ENCODE data around the gene NEK4. TPM values are rescaled to one million over a fixed set of nuclear protein-coding genes. Genes with fewer than 3 reads are reported as not detected.

Gene NEK4
- total and polyA plus RNA-seq, 7 donors: 4.7 to 22.2 (median 15.3) TPM

DNA sequence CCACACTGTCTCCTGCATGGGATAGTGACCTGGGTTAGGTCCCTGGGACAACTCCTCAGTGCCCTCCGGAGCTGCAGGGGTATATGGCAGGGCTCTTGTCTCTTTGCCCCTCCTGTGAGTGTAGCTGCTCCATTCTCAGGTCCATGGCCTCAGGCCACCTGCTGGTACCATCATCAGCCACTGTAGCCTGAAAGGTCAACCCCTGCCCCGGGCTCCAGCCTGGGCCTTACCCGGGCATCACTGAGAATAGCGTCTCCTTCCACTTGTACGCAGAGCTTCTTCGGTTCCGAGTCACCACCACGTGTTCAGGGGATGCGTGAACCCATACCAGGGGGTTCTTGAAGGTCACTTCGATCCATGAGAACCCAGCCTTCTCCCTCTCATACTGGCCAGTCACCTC is 45.9 kb upstream of the NEK4 start:
- intact Hi-C loops (cut with DNase I): no loop called here
- Histone ChIP-seq H3K4me3 (no peak overlapping the region), H3K27me3 (ENCODE audit: insufficient read depth in 3 of 3, low read length in 2 of 3) (no peaks in the 10 kb centered on the region), H3K36me3 (ENCODE audit: insufficient read depth in 1 of 2, low read depth in 1 of 2) (peaks cover 0 to 88% of the 10 kb centered on the region in 2 donors), H3K27ac (no peak overlapping the region), H3K9me3 (no peaks in the 10 kb centered on the region), H3K4me1 (no peaks in the 10 kb centered on the region)
- TF ChIP-seq, protein P1, sequence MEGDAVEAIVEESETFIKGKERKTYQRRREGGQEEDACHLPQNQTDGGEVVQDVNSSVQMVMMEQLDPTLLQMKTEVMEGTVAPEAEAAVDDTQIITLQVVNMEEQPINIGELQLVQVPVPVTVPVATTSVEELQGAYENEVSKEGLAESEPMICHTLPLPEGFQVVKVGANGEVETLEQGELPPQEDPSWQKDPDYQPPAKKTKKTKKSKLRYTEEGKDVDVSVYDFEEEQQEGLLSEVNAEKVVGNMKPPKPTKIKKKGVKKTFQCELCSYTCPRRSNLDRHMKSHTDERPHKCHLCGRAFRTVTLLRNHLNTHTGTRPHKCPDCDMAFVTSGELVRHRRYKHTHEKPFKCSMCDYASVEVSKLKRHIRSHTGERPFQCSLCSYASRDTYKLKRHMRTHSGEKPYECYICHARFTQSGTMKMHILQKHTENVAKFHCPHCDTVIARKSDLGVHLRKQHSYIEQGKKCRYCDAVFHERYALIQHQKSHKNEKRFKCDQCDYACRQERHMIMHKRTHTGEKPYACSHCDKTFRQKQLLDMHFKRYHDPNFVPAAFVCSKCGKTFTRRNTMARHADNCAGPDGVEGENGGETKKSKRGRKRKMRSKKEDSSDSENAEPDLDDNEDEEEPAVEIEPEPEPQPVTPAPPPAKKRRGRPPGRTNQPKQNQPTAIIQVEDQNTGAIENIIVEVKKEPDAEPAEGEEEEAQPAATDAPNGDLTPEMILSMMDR (IDR thresholded peaks at IDR 0.05): no peak
- no peak for ATAC-seq
- WGBS, 3 donors: 87 to 94% (median 94%) methylated on average over 10 of the region's 10 CpGs
- no peak for DNase-seq

DNA sequence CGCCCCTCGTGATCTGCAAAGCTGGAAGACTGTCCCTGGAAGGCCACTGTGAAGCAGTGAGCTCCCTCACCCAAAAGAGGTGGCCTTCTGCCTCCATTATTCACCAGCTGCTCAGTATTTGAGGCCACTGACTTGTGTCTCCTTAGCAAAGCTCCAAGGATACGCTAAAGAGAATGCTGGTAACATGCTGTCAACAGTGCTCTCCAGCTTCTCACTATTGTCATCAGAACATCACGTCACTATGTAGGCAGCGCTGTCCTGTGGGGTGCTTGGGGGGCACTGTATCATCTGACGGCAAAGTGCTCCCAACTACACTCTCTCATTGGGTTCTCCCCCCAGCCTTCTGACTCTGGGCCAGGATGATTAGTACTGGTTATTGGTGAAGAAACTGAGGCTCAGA is 45.5 kb upstream of the NEK4 start:
- Histone ChIP-seq H3K4me3 (no peak overlapping the region), H3K36me3 (ENCODE audit: insufficient read depth in 1 of 2, low read depth in 1 of 2) (peaks cover 0 to 84% of the 10 kb centered on the region in 2 donors), H3K27ac (no peak overlapping the region), H3K4me1 (no peaks in the 10 kb centered on the region), H3K27me3 (ENCODE audit: insufficient read depth in 3 of 3, low read length in 2 of 3) (no peaks in the 10 kb centered on the region), H3K9me3 (no peaks in the 10 kb centered on the region)
- ATAC-seq (no peak), DNase-seq (no peak)
- 85 to 86% (median 85%) methylated on average over 6 of the region's 6 CpGs for WGBS, 3 donors
- intact Hi-C loops (cut with DNase I): no loop called here
- TF ChIP-seq, protein P1 (IDR thresholded peaks at IDR 0.05): no peak

DNA sequence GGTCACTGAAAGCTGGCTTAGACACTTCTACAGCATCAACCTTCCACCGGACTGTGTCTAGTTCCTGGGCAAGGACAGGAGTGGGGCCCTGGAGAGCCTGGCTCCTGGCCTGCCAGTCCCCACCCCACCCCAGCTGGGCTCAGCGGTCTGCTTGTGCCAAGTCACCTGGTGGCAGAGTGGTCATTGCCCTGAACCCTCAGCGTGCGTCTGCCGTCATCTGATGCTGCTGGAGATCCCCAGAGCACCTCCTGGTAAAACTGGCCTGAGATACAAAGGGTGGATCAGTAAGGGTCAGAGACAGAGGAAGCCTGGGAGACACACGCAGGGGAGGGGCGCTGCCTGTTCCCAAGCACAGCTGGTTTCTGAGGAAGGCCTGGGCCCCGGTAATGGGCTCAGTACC is 43.1 kb upstream of the NEK4 start:
- WGBS, 3 donors: 41 to 73% (median 56%) methylated on average over 8 of the region's 8 CpGs
- TF ChIP-seq, protein P1 (IDR thresholded peaks at IDR 0.05): no peak
- peaks cover 0 to 60% of the 10 kb centered on the region in 2 donors for H3K36me3 ChIP-seq (ENCODE audit: insufficient read depth in 1 of 2, low read depth in 1 of 2)
- intact Hi-C loops (cut with DNase I): no loop called here
- no peak overlapping the region for H3K4me3 ChIP-seq
- no peaks in the 10 kb centered on the region for H3K27me3 ChIP-seq (ENCODE audit: insufficient read depth in 3 of 3, low read length in 2 of 3)
- no peaks in the 10 kb centered on the region for H3K4me1 ChIP-seq
- H3K27ac ChIP-seq: no peak overlapping the region
- no peaks in the 10 kb centered on the region for H3K9me3 ChIP-seq
- ATAC-seq: no peak
- no peak for DNase-seq

DNA sequence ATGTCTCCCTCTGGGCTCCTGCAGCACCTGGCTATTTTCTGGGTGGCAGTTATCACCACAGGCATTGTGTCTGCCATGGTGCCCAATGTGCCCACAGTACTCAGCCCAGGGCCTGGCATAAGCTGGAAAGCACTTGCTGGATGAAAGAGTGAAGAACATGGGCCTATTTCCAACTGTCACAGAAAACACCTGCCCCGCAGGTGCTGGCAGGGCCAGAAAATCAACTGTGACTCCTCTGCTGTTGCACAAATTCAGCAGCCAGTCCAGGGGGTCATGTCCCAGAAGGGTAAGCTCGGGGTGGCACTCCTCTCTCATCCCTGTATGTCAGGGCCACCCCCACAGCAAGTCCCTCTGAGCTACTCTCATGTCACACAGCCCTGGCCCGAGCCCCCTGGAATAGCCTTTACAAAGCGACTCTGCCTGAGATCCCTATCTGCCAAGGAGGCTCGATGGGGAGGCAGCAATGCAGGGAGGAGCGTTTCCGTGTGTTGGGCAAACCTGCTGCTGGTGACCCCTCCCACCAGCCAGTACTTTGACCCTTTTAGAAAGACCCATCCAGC is 40.8 kb upstream of the NEK4 start:
- TF ChIP-seq, protein P1 (IDR thresholded peaks at IDR 0.05): no peak
- H3K4me1 ChIP-seq: no peaks in the 10 kb centered on the region
- no peaks in the 10 kb centered on the region for H3K9me3 ChIP-seq
- DNase-seq: no peak
- ATAC-seq: peak in 3 of 4 donors; percentile 11 to 31 (median 14)
- 58 to 70% (median 59%) methylated on average over 7 of the region's 7 CpGs for WGBS, 3 donors
- H3K4me3 ChIP-seq: no peak overlapping the region
- H3K27me3 ChIP-seq (ENCODE audit: insufficient read depth in 3 of 3, low read length in 2 of 3): no peaks in the 10 kb centered on the region
- H3K27ac ChIP-seq: peak overlapping the region; percentile 4
- intact Hi-C loops (cut with DNase I): no loop called here
- peaks cover 0 to 37% of the 10 kb centered on the region in 2 donors for H3K36me3 ChIP-seq (ENCODE audit: insufficient read depth in 1 of 2, low read depth in 1 of 2)

DNA sequence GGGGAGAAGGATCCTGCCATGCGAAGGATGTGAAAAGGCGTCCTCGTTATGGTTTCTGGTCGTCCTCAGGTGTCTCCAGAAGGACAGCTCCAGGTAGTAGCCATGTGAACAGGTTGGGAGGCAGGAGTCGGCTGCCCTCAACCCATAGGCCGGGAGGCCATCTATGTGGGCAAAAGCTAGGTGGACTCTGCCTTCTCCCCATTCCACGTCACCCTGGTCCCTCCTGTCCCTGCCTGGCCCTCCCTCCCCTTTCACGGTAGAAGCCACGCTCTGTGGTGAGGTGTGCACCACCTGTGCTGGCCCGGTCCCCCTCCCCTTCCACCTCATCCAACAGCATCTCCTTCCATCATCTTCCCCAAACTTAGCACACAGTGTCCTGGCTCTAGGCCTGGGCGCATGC is 40.2 kb upstream of the NEK4 start:
- TF ChIP-seq, protein P1 (IDR thresholded peaks at IDR 0.05): no peak
- Histone ChIP-seq H3K27me3 (ENCODE audit: insufficient read depth in 3 of 3, low read length in 2 of 3) (no peaks in the 10 kb centered on the region), H3K9me3 (no peaks in the 10 kb centered on the region), H3K27ac (no peak overlapping the region), H3K4me1 (no peaks in the 10 kb centered on the region), H3K4me3 (no peak overlapping the region), H3K36me3 (ENCODE audit: insufficient read depth in 1 of 2, low read depth in 1 of 2) (peaks cover 0 to 31% of the 10 kb centered on the region in 2 donors)
- intact Hi-C loops (cut with DNase I): no loop called here
- WGBS, 3 donors: 83 to 90% (median 83%) methylated on average over 11 of the region's 11 CpGs
- DNase-seq (no peak), ATAC-seq (peak in 3 of 4 donors; percentile 23 to 36 (median 24))
